ENCODE data around the gene LHFPL3. TPM values are rescaled to one million over a fixed set of nuclear protein-coding genes. Genes with fewer than 3 reads are reported as not detected.

The LHFPL3 gene
- total and polyA plus RNA-seq, 2 donors (not counting 1 experiment from before 2014, with no cell fraction given) = not detected

GRCh38 chr7:104852386-104852785 lies 524.0 kb downstream of the LHFPL3 start:
- POLR2A ChIA-PET = no interaction called here
- H2AFZ ChIP-seq (ENCODE audit: insufficient read depth, low read depth, low read length, poor library complexity, severe bottlenecking) = no peak overlapping the region
- no peak overlapping the region for H3K27ac Mint-ChIP-seq
- H3K4me2 ChIP-seq (replicated peaks; ENCODE audit: low read depth, low read length, poor library complexity, severe bottlenecking) = no peak overlapping the region
- H3K79me2 ChIP-seq (ENCODE audit: control insufficient read depth, insufficient read depth, low read length) = no peaks in the 10 kb centered on the region
- peaks cover 0 to 4% (median 1%) of the 10 kb centered on the region in 4 experiments for H3K27me3 ChIP-seq (replicated peaks in 1 of 4; ENCODE audit: control extremely low read depth in 1 of 4, control insufficient read depth in 3 of 4, insufficient read depth in 4 of 4, low read length in 3 of 4)
- CTCF ChIA-PET = no interaction called here
- peaks cover 15% of the 10 kb centered on the region for H3K27me3 Mint-ChIP-seq
- WGBS (ENCODE audit: insufficient coverage) = no CpG with 5 or more reads among the region's 1 CpG
- no peaks in the 10 kb centered on the region for H3K9me3 ChIP-seq (ENCODE audit: control extremely low read depth in 1 of 3, control insufficient read depth in 2 of 3, insufficient read depth in 1 of 3, low read length in 2 of 3)
- no peak overlapping the region for H3K4me3 ChIP-seq (ENCODE audit: control extremely low read depth in 1 of 5, extremely low read depth in 1 of 5, insufficient read depth in 1 of 5, low read depth in 2 of 5, low read length in 4 of 5)
- TF ChIP-seq CTCF (IDR thresholded peaks at IDR 0.05) = no peak
- TF ChIP-seq EZH2 (IDR thresholded peaks at IDR 0.05; ENCODE audit: borderline replicate concordance, insufficient read depth, low read depth, low read length, poor library complexity, severe bottlenecking) = no peak
- no peaks in the 10 kb centered on the region for H3K36me3 ChIP-seq (replicated peaks in 1 of 2; ENCODE audit: control extremely low read depth in 1 of 2, control insufficient read depth in 1 of 2, extremely low read depth in 1 of 2, insufficient read depth in 2 of 2, low read length in 1 of 2)
- no peaks in the 10 kb centered on the region for H4K20me1 ChIP-seq (ENCODE audit: control insufficient read depth, insufficient read depth, low read length, poor library complexity, severe bottlenecking)
- H3K9me3 Mint-ChIP-seq (ENCODE audit: insufficient read depth) = no peaks in the 10 kb centered on the region
- DNase-seq (no peak), ATAC-seq (ENCODE audit: low read depth) (no peak)
- H3K27ac ChIP-seq (ENCODE audit: low read length in 2 of 2) = no peak overlapping the region
- H3K9ac ChIP-seq (ENCODE audit: low read length) = no peak overlapping the region
- peaks cover 3% of the 10 kb centered on the region for H3K4me1 Mint-ChIP-seq
- H3K4me3 Mint-ChIP-seq = no peak overlapping the region
- peaks cover 1 to 5% of the 10 kb centered on the region in 2 donors for H3K4me1 ChIP-seq (ENCODE audit: control insufficient read depth in 2 of 2, insufficient read depth in 2 of 2, low read length in 2 of 2)
- intact Hi-C loops (cut with micrococcal nuclease) = no loop called here

GRCh38 chr7:104855861-104856260 lies 527.5 kb downstream of the LHFPL3 start:
- no peaks in the 10 kb centered on the region for H3K9me3 ChIP-seq (ENCODE audit: control extremely low read depth in 1 of 3, control insufficient read depth in 2 of 3, insufficient read depth in 1 of 3, low read length in 2 of 3)
- no peak overlapping the region for H3K4me3 ChIP-seq (ENCODE audit: control extremely low read depth in 1 of 5, extremely low read depth in 1 of 5, insufficient read depth in 1 of 5, low read depth in 2 of 5, low read length in 4 of 5)
- 100% methylated on average over 1 of the region's 2 CpGs for WGBS (ENCODE audit: insufficient coverage)
- no peak overlapping the region for H2AFZ ChIP-seq (ENCODE audit: insufficient read depth, low read depth, low read length, poor library complexity, severe bottlenecking)
- Mint-ChIP-seq H3K9me3 (ENCODE audit: insufficient read depth) (no peaks in the 10 kb centered on the region), H3K27ac (no peak overlapping the region), H3K27me3 (peaks cover 21% of the 10 kb centered on the region), H3K4me3 (no peak overlapping the region), H3K4me1 (peaks cover 16% of the 10 kb centered on the region)
- ChIA-PET CTCF (interaction anchor here (1.7 to 3.4 kb wide), 2 partner anchors 8 to 28 kb away, joined by 4 to 15 read pairs; no protein-coding TSS in a partner anchor), POLR2A (no interaction called here)
- H4K20me1 ChIP-seq (ENCODE audit: control insufficient read depth, insufficient read depth, low read length, poor library complexity, severe bottlenecking) = no peaks in the 10 kb centered on the region
- TF ChIP-seq CTCF (IDR thresholded peaks at IDR 0.05) = no peak
- TF ChIP-seq EZH2 (IDR thresholded peaks at IDR 0.05; ENCODE audit: borderline replicate concordance, insufficient read depth, low read depth, low read length, poor library complexity, severe bottlenecking) = no peak
- H3K27me3 ChIP-seq (replicated peaks in 1 of 4; ENCODE audit: control extremely low read depth in 1 of 4, control insufficient read depth in 3 of 4, insufficient read depth in 4 of 4, low read length in 3 of 4) = peaks cover 0 to 4% (median 1%) of the 10 kb centered on the region in 4 experiments
- DNase-seq (no peak), ATAC-seq (ENCODE audit: low read depth) (no peak)
- no peak overlapping the region for H3K27ac ChIP-seq (ENCODE audit: low read length in 2 of 2)
- no peak overlapping the region for H3K9ac ChIP-seq (ENCODE audit: low read length)
- intact Hi-C loops (cut with micrococcal nuclease) = no loop called here
- H3K79me2 ChIP-seq (ENCODE audit: control insufficient read depth, insufficient read depth, low read length) = no peaks in the 10 kb centered on the region
- H3K36me3 ChIP-seq (replicated peaks in 1 of 2; ENCODE audit: control extremely low read depth in 1 of 2, control insufficient read depth in 1 of 2, extremely low read depth in 1 of 2, insufficient read depth in 2 of 2, low read length in 1 of 2) = no peaks in the 10 kb centered on the region
- peaks cover 7 to 13% of the 10 kb centered on the region in 2 donors for H3K4me1 ChIP-seq (ENCODE audit: control insufficient read depth in 2 of 2, insufficient read depth in 2 of 2, low read length in 2 of 2)
- no peak overlapping the region for H3K4me2 ChIP-seq (replicated peaks; ENCODE audit: low read depth, low read length, poor library complexity, severe bottlenecking)

Measured in B cell (primary cell).